GM19438 (cell line): ENCODE measurements around the gene HMOX1.
A peak's percentile ranks its signal among the peaks of the same experiment; 100 is the strongest.

Experiments used
- ATAC-seq: cut with Tn5 transposase; IDR thresholded peaks from one replicate; pipeline ENCODE4 v1.9.1; 2021; ENCODE audit warnings: low read depth; ENCODE audit not compliant: unreplicated experiment

HMOX1 gene

DNA sequence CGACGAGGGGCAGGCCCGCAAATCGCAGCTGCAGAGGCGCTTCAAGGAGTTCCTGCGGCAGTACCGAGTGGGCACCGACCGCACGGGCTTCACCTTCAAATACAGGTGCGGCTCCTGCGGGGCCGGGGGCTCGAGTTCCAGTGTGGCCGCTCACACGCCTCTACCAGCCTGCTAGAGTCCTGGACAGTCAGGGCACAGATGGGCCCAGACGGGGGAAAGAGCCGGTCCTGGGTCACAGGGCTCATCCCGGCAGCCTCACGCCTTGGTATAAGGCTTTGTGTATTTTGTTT lies 19.6 kb downstream of the HMOX1 start:
- no peak for ATAC-seq

GRCh38 chr22:35401863-35402262 lies 21.0 kb downstream of the HMOX1 start:
- no peak for ATAC-seq

DNA sequence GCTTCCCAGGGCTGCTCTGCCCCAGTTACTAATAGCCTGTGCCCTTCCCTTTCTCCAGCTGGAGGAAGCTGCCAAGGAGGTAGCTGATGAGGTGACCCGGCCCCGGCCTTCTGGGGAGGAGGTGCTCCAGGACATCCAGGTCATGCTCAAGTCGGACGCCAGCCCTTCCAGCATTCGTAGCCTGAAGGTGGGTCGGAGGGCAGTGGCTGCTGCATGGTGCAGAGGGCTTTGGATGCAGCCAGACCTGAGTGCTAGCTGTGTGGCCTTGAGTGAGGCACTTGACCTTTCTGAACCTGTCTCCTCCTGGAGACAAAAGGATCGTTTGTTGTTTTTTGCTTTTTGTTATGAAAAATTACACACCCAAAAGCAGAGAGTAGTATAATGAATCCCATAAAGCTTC lies 22.5 kb downstream of the HMOX1 start:
- no peak for ATAC-seq

- no peak for ATAC-seq
These were observed 23.3 kb downstream of the HMOX1 start for GRCh38 chr22:35404176-35404575.

- no peak for ATAC-seq
These were observed 25.5 kb downstream of the HMOX1 start for GRCh38 chr22:35406443-35406842.

GRCh38 chr22:35407362-35407761 lies 26.5 kb downstream of the HMOX1 start:
- ATAC-seq: no peak

DNA sequence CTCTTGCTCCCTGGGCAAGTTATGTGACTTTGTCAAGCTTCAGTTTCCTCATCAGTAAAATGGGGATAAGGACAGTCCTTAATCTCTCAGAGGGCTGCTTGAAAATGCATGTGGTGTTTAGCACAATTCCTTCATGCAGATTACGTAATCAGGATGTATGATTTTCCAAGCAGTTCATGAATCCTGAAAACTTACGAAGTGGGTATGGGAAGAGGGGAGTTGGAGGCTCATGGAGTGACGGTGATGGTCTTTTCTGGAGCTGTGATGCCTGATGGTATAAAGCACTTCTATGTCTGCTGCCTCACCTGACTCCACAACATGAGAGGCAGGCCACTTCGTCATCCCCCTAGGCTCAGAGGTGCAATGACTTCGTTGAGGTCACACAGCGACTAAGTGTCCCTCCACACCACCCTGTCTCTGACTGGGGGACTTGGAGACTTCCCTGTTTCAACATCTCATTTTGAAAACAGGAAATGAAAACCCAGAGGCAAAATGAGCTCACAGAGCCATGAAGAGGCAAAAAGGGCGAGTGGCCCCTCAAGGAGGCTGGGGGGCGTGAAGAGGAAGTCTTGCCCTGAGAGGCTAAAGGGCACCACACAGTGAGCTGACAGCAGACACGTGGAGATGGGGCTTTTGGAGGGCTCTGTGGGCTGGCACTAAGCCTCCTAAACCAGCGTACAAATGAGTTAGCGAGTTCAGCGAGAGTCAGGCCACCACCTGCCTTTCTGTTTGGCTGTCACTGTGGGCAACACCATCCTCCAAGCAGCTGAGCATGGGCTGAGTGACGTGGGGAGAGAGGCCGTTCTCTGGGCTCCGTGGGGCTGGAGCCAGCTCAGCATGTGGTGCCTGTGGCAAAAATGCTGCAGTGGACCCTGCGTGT lies 29.1 kb downstream of the HMOX1 start:
- peak; percentile 63 for ATAC-seq

GRCh38 chr22:35410663-35411034 lies 29.8 kb downstream of the HMOX1 start:
- ATAC-seq: no peak

DNA sequence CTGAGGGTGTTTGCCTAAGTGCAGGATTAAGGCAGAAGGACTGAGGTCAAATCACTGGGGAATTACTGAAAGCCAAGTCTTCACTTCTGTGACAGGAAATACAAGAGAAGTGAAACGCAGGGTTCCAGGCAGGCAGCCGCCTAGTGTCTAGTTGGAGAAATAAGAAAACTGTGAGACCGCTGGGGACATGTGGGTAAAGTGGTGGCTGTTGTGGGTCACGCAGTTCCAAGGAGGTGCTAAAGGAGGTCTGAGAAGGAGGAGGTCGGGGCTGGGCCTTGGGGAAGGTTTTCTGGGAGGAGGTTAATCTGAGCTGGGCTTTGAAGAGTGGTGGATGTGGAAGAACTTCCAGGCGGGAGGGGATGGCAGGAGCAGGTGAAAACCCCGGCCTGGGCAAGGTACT lies 30.2 kb downstream of the HMOX1 start:
- ATAC-seq: no peak

GRCh38 chr22:35413624-35414023 lies 32.7 kb downstream of the HMOX1 start:
- ATAC-seq: no peak

DNA sequence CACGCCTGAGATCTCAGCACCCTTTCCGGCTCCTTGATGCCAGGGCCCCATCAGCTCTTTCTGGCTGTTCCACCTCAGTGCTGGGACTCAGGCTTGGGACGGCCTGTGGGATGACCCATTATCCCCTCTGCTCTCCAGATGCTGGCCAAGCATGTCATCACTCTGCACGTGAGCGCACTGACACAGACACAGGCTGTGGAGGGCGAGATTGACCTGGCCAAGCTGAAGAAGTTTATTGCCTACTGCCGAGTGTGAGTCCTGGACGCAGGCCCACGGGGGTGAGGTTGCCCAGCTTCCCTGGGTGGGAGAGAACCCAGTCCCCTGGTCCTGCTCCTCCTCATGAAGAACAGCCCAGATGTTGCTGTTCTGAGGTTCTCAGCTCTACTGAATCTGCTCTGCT lies 36.7 kb downstream of the HMOX1 start:
- no peak for ATAC-seq

DNA sequence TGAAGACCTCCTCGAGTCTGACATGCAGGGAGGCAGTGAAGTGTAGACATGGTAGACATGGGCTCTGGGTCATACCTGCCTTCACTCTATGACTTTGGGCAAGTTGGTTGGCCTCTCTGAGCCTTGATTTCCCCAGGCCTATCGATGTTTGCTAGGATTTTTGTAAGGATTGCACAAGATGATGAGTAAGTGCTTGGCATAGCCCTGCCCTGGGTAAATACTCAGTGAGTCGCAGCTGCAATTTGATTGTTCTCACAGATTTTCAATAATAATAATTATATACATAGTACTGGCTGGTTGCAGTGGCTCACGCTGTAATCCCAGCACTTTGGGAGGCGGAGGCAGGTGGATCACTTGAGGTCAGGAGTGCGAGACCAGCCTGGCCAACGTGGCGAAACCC lies 37.2 kb downstream of the HMOX1 start:
- ATAC-seq: no peak

DNA sequence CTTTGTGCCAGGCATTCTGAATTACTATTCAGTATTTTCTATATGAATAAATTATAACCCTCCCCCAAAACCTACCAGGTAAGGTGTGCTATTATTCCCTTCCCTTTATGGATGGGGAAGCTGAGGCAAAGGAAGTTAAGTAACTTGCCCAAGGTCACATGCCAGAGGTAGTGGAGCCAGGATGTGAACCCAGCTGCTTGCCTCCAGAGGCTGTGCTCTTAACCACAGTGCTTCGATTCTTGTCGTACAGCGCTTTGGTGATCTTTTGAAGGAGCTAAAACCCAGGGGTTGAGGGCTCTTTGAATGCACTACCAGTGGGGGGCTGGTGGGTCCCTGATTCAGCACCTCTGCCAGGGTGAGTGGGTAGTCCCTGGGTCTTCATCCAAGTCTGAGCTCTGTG lies 37.8 kb downstream of the HMOX1 start:
- no peak for ATAC-seq

DNA sequence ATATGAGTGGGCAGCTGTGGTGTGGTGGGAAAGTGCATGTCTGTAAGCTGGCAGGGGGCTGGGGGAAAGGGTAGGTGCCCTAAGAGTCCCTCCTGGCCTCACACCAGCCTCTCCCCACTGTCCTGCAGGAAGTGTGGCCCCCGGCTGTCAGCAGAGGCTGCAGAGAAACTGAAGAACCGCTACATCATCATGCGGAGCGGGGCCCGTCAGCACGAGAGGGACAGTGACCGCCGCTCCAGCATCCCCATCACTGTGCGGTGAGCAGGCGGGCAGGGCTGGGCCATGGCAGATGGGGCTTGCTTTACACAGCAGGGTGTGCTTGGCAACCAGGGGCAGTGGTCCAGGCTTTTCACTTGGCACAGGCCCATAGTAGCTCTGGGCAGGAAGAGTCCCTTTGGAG lies 38.9 kb downstream of the HMOX1 start:
- ATAC-seq: no peak

DNA sequence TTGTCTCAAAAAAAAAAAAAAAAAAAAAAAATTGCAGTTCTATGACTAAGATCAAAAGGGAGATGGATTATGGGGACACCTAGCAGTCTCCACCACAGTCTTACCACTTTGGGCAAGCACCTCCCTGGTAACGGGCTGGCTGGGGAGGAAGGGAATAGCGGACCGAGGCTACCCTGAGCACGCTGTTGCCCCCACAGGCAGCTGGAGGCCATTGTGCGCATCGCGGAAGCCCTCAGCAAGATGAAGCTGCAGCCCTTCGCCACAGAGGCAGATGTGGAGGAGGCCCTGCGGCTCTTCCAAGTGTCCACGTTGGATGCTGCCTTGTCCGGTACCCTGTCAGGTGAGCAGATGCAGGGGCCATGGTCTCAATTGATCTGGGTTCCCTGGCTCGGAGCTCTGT lies 40.2 kb downstream of the HMOX1 start:
- ATAC-seq: no peak

DNA sequence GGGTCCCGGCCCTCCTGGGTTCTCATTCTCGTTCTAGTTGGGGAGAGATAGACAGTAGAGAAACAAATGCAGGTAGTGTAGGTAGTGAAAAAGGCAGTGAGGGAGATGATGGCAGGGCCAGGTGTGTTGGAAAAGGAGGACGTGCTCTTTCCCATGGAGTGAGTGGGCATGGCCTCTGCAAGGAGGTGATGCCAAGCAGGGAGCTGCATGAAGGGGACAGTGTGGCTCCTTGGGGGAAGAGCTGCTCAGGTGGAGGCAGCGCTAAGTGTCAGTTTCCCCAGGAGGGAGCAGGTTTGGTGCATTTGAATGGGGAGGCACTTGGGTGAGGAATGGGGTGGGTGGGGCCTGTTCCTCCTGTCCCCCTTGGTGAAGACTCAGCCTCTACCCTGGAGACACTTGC lies 41.2 kb downstream of the HMOX1 start:
- ATAC-seq: no peak

GRCh38 chr22:35422936-35423335 lies 42.0 kb downstream of the HMOX1 start:
- no peak for ATAC-seq

DNA sequence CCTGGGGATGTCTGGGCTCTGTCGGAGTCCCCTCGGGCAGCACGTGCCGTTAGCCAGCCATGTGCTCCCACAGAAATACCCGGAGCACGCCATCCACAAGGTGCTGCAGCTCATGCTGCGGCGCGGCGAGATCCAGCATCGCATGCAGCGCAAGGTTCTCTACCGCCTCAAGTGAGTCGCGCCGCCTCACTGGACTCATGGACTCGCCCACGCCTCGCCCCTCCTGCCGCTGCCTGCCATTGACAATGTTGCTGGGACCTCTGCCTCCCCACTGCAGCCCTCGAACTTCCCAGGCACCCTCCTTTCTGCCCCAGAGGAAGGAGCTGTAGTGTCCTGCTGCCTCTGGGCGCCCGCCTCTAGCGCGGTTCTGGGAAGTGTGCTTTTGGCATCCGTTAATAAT lies 43.2 kb downstream of the HMOX1 start:
- no peak for ATAC-seq

DNA sequence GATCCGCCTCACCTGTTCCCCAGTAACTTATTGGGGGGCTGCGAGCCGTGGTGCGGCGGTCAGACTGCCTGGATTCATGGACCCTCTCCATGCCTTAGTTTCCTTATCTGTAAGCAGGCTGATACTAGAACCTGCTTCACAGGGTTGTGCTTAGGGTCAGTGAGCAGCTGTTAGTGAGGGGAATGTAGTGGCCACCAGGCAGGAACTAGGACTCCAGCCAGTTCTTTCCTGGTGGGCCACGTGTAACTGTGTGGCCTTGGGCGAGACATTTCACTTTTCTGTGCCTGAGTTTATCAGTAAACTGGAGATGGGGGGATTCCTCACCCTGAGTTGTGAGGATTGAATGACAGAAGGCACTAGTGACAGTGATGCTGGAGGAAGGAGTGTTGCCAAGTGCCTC lies 43.9 kb downstream of the HMOX1 start:
- ATAC-seq: no peak

DNA sequence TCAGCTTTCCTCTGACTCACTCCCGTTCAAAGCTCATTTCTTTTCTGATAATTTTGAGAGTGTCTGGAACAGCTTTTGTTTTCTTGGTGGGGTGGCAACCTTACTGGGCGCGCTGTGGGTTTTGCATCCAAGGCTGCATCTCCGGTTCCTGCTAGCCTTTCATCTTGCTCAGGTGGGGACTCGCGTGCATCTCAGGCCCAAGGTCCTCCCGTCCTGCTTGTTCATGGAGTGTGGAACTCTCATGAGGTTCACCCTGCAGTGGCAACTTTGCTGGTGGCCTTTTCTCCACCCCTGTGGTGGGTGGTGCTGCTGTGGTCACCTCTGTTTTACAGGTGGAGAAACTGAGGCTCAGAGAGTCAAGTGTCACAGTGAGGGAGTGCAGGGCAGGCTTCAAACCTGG lies 44.6 kb downstream of the HMOX1 start:
- ATAC-seq: no peak

GRCh38 chr22:35425971-35426800 lies 45.3 kb downstream of the HMOX1 start:
- ATAC-seq: no peak

GRCh38 chr22:35426801-35427140 lies 45.9 kb downstream of the HMOX1 start:
- no peak for ATAC-seq
